ENCODE data around the gene SIRT2.

The SIRT2 gene

DNA sequence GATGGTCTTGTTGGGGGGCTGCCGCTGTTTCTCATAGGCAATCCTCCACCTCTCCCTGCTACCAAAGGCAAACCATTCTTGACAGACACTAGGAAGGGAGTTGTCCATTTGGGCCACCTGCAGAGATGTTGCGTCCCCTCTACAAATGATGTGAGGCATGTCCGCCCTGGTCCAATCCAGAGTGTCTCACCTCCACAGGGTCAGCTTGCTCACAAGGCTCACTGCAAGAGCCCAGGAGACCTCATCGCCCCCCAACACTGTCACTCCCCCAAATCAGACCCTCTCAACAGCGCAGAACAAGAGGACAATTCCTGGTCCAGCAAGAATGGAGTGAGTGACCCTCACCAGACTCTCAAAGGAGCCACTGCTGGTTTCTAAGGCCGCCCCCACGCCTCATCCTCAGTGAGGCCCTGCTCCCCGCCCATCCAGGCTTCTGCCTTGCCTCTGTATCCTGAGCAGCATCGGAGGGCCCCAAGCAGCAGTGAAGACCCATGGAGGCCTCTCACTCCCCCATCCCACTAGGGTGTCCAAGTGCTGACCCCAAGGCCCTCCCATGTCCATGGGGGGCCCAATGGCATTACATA lies 56.2 kb downstream of the SIRT2 start:
- H3K4me3 ChIP-seq (ENCODE audit: low read depth, low read length) = no peak overlapping the region
- no peak for DNase-seq (ENCODE audit: low read depth)
- TF ChIP-seq, protein P1, sequence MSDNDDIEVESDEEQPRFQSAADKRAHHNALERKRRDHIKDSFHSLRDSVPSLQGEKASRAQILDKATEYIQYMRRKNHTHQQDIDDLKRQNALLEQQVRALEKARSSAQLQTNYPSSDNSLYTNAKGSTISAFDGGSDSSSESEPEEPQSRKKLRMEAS (IDR thresholded peaks at IDR 0.05; ENCODE audit: low read depth, low read length) = no peak
- TF ChIP-seq, protein P2, sequence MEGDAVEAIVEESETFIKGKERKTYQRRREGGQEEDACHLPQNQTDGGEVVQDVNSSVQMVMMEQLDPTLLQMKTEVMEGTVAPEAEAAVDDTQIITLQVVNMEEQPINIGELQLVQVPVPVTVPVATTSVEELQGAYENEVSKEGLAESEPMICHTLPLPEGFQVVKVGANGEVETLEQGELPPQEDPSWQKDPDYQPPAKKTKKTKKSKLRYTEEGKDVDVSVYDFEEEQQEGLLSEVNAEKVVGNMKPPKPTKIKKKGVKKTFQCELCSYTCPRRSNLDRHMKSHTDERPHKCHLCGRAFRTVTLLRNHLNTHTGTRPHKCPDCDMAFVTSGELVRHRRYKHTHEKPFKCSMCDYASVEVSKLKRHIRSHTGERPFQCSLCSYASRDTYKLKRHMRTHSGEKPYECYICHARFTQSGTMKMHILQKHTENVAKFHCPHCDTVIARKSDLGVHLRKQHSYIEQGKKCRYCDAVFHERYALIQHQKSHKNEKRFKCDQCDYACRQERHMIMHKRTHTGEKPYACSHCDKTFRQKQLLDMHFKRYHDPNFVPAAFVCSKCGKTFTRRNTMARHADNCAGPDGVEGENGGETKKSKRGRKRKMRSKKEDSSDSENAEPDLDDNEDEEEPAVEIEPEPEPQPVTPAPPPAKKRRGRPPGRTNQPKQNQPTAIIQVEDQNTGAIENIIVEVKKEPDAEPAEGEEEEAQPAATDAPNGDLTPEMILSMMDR (IDR thresholded peaks at IDR 0.05; ENCODE audit: low read depth, low read length) = no peak
- TF ChIP-seq MYC (IDR thresholded peaks at IDR 0.05; ENCODE audit: low read depth, low read length) = no peak
- TF ChIP-seq POLR2A (IDR thresholded peaks at IDR 0.05; ENCODE audit: extremely low read depth, insufficient read length) = no peak

DNA sequence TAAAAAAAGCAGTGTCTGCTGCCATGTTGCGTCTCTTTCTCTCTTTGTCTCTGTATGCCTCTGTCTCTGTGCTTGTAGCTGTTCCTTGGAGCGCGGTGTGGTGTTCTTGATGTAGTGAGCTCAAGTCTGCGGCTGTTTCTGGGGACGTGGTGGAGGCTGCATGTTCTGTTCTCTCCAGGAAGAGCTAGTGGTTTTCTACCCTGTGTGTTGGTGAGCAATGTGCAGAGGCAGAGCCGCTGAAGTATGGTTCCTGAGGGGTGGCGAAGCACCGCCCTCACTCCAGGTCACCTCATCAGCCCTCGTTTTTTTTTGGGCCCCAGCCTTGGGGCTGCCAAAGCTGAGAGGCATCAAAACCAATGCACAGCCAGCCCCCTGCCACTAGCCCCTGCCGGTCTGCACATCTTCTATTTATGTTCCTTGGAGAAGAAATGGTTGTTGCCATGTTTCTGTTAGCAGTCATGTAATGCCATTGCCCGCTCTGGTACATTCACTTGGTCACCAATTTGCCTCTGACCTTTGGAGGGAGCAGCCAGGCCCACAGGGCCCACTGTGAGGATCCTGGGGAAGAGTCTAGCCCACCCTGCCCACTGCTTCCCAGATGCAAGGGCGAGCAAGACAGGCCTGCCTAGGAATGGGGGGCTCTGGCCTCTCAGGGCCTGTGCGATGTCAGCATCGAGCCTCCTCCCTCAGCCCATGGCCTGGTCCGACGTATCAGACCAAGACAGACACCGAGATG lies 56.8 kb downstream of the SIRT2 start:
- H3K4me3 ChIP-seq (ENCODE audit: low read depth, low read length) = no peak overlapping the region
- TF ChIP-seq, protein P1 (IDR thresholded peaks at IDR 0.05; ENCODE audit: low read depth, low read length) = no peak
- TF ChIP-seq, protein P2 (IDR thresholded peaks at IDR 0.05; ENCODE audit: low read depth, low read length) = no peak
- TF ChIP-seq POLR2A (IDR thresholded peaks at IDR 0.05; ENCODE audit: extremely low read depth, insufficient read length) (no peak), MYC (IDR thresholded peaks at IDR 0.05; ENCODE audit: low read depth, low read length) (no peak)

DNA sequence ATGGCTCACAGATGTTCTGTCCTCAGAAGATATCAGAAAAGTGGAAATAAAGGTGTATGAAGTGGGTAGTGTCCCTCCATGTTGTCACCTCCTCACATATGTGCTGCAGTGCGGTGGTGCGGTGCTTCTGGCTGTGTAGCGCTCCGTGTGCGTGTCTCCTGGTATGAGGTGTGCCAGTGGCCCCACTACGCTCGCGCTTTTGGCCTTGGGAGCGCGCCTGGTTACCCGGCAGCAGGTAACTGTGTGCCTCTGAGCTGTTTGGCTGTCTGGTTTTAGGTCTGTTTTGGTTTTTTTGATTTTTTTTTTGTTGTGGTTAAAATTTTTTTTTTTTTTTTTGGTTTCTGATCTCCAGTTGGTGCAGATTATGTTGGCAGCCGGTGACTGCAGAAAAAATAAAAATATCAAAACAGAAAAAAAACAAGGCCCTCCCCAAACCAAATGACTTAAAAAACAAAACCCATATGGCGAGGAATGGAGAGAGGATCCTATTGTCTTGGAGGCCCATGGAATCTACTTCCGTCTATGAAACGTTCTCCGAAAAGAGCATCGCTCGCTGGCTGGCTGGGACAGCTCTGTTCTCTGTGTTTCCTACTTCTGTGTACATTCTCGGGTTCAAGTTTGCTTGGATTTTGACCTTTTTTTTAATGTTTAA lies 57.5 kb downstream of the SIRT2 start:
- no peak overlapping the region for H3K4me3 ChIP-seq (ENCODE audit: low read depth, low read length)
- no peak for DNase-seq (ENCODE audit: low read depth)
- TF ChIP-seq POLR2A (IDR thresholded peaks at IDR 0.05; ENCODE audit: extremely low read depth, insufficient read length) = no peak
- TF ChIP-seq MYC (IDR thresholded peaks at IDR 0.05; ENCODE audit: low read depth, low read length) = no peak
- TF ChIP-seq, protein P2 (IDR thresholded peaks at IDR 0.05; ENCODE audit: low read depth, low read length) = no peak
- TF ChIP-seq, protein P1 (IDR thresholded peaks at IDR 0.05; ENCODE audit: low read depth, low read length) = no peak

More for the DNA sequence above, 56.8 kb downstream of the SIRT2 start:
- no peak for DNase-seq (ENCODE audit: low read depth)

DNA sequence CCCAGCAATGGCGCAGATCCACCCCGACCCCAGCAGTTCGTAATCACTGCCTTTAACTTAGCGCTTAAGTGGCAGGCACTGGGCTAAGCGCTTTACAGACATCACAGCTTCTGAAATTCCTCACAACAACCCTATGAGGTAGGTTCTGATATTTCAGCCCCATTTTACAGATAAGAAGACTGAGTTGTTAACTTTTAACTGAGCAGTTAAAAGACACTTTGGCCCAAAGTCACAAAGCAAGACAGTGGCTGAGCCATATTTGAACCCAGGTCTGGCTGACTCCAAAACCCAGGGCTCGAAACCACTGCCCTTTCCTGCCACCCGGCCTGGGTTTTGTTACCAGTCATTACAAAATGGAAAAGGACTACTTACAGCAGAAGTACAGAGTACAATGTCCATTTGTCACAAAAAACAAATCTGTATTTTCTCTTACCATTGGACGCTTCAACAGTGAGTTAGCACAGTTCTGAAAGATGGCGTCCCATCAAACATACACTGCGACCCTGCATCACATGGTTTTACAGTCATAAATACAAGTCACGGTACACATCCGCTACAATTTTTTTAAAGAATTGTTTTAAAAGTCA lies 58.1 kb downstream of the SIRT2 start:
- no peak overlapping the region for H3K4me3 ChIP-seq (ENCODE audit: low read depth, low read length)
- TF ChIP-seq, protein P1 (IDR thresholded peaks at IDR 0.05; ENCODE audit: low read depth, low read length) = no peak
- TF ChIP-seq MYC (IDR thresholded peaks at IDR 0.05; ENCODE audit: low read depth, low read length) = no peak
- no peak for TF ChIP-seq POLR2A (IDR thresholded peaks at IDR 0.05; ENCODE audit: extremely low read depth, insufficient read length)
- TF ChIP-seq, protein P2 (IDR thresholded peaks at IDR 0.05; ENCODE audit: low read depth, low read length) = no peak
- DNase-seq (ENCODE audit: low read depth) = no peak

DNA sequence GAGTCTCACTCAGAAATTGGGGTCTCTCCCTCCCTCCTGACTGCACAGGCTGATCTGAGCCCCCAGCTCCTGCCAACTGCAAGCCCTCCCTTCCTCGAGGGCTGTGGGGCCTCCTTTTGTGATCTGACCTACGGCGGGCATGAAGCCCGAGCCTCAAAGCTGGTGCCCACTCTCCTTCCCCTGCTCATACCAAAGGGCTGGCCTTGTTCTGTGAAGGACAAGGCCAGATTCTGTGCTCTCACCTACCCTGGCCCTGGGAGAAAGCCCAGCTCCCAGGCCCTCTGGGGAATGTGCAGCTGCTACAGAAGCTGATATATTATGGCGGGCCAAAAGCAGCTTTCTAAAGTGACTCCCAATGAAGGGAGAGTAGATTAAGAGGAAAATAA lies 58.8 kb downstream of the SIRT2 start:
- no peak overlapping the region for H3K4me3 ChIP-seq (ENCODE audit: low read depth, low read length)
- DNase-seq (ENCODE audit: low read depth) = no peak
- TF ChIP-seq POLR2A (IDR thresholded peaks at IDR 0.05; ENCODE audit: extremely low read depth, insufficient read length) (no peak), MYC (IDR thresholded peaks at IDR 0.05; ENCODE audit: low read depth, low read length) (no peak)
- TF ChIP-seq, protein P1 (IDR thresholded peaks at IDR 0.05; ENCODE audit: low read depth, low read length) = no peak
- TF ChIP-seq, protein P2 (IDR thresholded peaks at IDR 0.05; ENCODE audit: low read depth, low read length) = no peak

All from NB4 (cell line).